Choroid plexus epithelial cell (primary cell): ENCODE results near the gene HLCS.
A peak's percentile ranks its signal among the peaks of the same experiment; 100 is the strongest.

Experiments used
- DNase-seq: peaks from one replicate; pipeline ENCODE4 v3.0.0-alpha.2; 2010; ENCODE audit warnings: low read depth
- H3K4me3 ChIP-seq: 2 replicates; pipeline ENCODE4 v1.5.1; 2011; ENCODE audit warnings: low read depth, mild to moderate bottlenecking, control low read depth, low read length, moderate library complexity
- CTCF ChIP-seq: conservative IDR thresholded peaks from 2 replicates; pipeline ENCODE4 v1.5.1; 2011; ENCODE audit warnings: low read depth, mild to moderate bottlenecking, control low read depth, inconsistent platforms, low read length, moderate library complexity

HLCS gene

GRCh38 chr21:36968414-36968813 is 1.9 kb upstream of the HLCS start:
- DNase-seq = no peak
- no peak for TF ChIP-seq CTCF
- no peak overlapping the region for H3K4me3 ChIP-seq

- peak; percentile 70 for DNase-seq
- TF ChIP-seq CTCF = no peak
- peak overlapping the region; percentile 68 for H3K4me3 ChIP-seq
Observed at GRCh38 chr21:36966821-36967768, 626 bp upstream of the HLCS start.

DNA sequence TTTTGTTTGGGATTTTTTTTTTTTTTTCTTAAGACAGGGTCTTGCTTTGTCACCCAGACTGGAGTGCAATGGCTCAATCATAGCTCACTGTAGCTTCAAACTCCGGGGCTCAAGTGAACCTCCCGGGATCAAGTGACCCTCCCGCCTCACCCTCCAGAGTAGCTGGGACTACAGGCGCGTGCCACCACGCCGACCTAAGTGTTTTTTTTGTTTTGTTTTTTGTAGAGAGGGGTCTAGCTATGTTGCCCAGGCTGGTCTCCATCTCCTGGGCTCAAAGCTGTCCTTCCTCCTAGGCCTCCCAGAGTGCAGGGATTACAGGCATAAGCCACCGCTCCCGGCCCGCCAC is 776 bp downstream of the HLCS start:
- TF ChIP-seq CTCF = no peak
- no peak for DNase-seq
- H3K4me3 ChIP-seq = peak overlapping the region; percentile 68

GRCh38 chr21:36964827-36965719 is 1.4 kb downstream of the HLCS start:
- H3K4me3 ChIP-seq = no peak overlapping the region

DNA sequence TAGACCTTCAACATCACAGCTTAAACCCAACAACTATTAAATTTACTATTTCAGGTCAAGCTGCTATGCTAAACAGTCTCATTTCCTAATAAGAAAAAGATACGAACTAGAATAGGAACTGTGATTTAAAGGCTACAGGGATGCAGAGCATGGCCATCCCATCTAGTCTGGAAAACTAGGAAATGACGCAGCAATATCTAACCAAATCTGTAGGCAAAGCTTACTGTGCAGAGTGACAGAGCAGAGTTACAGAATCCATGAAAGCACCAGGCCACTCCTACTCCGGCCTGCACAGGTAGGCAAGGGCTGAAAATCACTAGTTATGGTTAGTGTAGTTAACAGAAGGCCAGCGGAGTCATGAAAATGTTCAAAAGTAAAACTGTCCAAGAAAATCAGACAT is 2.1 kb downstream of the HLCS start:
- no peak for TF ChIP-seq CTCF
- DNase-seq = no peak
- H3K4me3 ChIP-seq = no peak overlapping the region

More at GRCh38 chr21:36964827-36965719, 1.4 kb downstream of the HLCS start:
- no peak for DNase-seq
- TF ChIP-seq CTCF = no peak

DNA sequence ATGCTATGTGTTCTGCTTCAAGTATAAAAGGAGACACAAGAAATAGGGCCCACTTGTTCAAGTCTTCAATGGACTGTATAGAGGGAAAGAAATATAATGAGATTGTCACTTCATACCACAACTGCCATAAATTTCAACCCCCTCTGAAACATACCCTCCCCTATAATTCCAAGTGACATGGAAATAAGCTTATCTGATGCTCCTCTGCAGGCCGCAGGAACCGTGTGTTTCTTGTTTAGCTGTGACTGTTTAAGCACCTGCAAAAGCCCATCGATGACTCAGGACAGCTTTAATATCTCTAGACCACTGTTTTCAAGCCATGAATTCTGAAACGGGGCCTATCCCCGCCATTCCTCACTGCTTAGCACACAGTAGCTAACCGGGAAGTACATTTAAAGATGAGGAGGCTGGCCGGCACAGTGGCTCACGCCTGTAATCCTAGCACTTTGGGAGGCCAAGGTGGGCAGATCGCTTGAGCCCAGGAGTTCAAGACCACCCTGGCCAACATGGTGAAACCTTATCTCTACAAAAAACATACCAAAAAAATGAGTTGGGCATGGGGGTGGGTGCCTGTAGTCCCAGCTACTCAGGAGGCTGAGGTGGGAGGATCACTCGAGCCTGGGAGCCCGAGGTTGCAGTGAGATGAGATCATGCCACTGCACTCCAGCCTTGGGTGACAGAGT is 4.2 kb downstream of the HLCS start:
- no peak for DNase-seq
- H3K4me3 ChIP-seq = no peak overlapping the region
- TF ChIP-seq CTCF = no peak
